GM13977 (cell line): Measurements from ENCODE around the gene ZKSCAN7.
A peak's percentile ranks its signal among the peaks of the same experiment; 100 is the strongest.

Experiments used
- DNase-seq: peaks from one replicate; pipeline ENCODE4 v3.0.0; 2012; ENCODE audit warnings: low spot score
- CTCF ChIP-seq: IDR thresholded peaks from 2 replicates; pipeline ENCODE4 v1.5.1; 2012; ENCODE audit warnings: mild to moderate bottlenecking, control low read depth; ENCODE audit not compliant: insufficient read depth; ENCODE audit errors: extremely low read depth, missing control alignments
- in situ Hi-C: fragments of 300-500 bp; cut with MboI; formaldehyde crosslinking; loops from one replicate; pipeline ENCODE4 v1.12.0; 2022; ENCODE audit warnings: low sequenced_read_pairs, low pct_unique_long_range_greater_than_20kb, mixed read lengths, inconsistent platforms; ENCODE audit not compliant: unreplicated experiment

ZKSCAN7 gene

GRCh38 chr3:44584646-44585501 lies 29.9 kb downstream of the ZKSCAN7 start, which contains the start of gene ZNF660:
TSS of gene ZNF660 (plus strand) at chr3:44584964. CDS start at chr3:44594194, 9,230 bp downstream.
- TF ChIP-seq CTCF: no peak
- in situ Hi-C loops: no loop called here
- peak; percentile 75 for DNase-seq

- in situ Hi-C loops: no loop called here
- no peak for DNase-seq
- no peak for TF ChIP-seq CTCF
These were observed 41.6 kb downstream of the ZKSCAN7 start for GRCh38 chr3:44596621-44597020.

GRCh38 chr3:44601749-44602148 lies 46.8 kb downstream of the ZKSCAN7 start:
- no peak for TF ChIP-seq CTCF
- in situ Hi-C loops: no loop called here
- DNase-seq: no peak

GRCh38 chr3:44612678-44613077 lies 57.7 kb downstream of the ZKSCAN7 start:
- in situ Hi-C loops: no loop called here
- DNase-seq: no peak
- TF ChIP-seq CTCF: no peak
